ENCODE results near the gene MFSD6L.

MFSD6L gene

DNA sequence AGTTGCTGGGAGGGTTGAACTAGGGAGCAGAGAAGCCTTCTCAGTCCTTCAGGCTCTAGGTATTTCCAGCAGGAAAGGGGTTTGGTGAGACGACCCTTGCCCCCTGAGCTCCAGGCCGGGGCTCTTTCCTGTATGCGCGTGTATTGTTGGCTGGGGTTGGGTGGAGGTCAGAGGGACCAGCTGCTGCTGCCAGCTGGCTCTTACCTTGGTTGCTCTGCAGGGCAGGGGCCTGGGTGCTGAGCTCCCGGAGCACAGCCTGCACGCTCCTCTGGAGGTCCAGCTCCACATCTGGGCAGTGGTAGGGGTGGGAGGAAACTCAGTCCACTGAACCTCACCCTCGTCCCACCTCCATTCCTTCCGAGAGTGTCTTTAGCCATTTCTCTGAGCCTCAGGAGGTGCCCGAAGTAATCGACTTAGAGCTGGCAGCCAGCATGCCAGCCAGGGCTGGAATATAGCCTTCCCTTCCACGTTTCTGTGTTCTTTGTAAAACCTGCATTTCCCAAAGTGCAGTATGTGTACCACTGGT lies 40.3 kb upstream of the MFSD6L start:
- DNase-seq (ENCODE audit: low read depth): no peak
- TF ChIP-seq CTCF (IDR thresholded peaks at IDR 0.05; ENCODE audit: low read length, missing control alignments): no peak
- H3K4me3 ChIP-seq (replicated peaks; ENCODE audit: low read depth, low read length): no peak overlapping the region

GRCh38 chr17:8838551-8839095 lies 39.5 kb upstream of the MFSD6L start:
- DNase-seq (ENCODE audit: low read depth): no peak
- no peak for TF ChIP-seq CTCF (IDR thresholded peaks at IDR 0.05; ENCODE audit: low read length, missing control alignments)
- H3K4me3 ChIP-seq (replicated peaks; ENCODE audit: low read depth, low read length): no peak overlapping the region

DNA sequence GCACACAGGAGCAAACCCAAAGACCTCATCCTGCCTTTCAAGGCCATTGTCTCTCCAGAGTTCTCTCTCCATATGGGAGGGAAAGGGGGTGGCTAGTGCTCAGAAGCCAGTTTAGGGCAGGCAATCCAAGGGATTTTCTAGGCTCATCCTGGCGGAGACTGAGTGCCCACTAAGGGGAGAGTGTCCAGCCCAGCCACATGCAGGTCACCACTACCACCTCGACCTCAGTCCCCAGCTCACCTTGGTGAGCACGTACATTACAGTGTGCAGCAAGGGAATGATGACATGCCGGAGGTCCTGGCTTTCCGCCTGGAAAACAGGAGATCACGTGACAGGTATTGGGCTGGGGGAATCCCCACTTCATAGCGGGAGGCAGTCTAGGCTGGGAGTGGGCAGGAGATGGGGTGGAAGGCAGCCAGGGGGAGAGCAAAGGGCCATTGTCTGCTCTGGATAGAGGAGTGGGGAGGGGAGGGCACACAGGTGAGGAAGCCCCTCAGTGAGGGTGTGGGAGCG lies 38.5 kb upstream of the MFSD6L start:
- DNase-seq (ENCODE audit: low read depth): peak; percentile 11
- no peak for TF ChIP-seq CTCF (IDR thresholded peaks at IDR 0.05; ENCODE audit: low read length, missing control alignments)
- no peak overlapping the region for H3K4me3 ChIP-seq (replicated peaks; ENCODE audit: low read depth, low read length)

- no peak overlapping the region for H3K4me3 ChIP-seq (replicated peaks; ENCODE audit: low read depth, low read length)
- DNase-seq (ENCODE audit: low read depth): no peak
- TF ChIP-seq CTCF (IDR thresholded peaks at IDR 0.05; ENCODE audit: low read length, missing control alignments): no peak
Observed at GRCh38 chr17:8836821-8837562, 37.8 kb upstream of the MFSD6L start.

DNA sequence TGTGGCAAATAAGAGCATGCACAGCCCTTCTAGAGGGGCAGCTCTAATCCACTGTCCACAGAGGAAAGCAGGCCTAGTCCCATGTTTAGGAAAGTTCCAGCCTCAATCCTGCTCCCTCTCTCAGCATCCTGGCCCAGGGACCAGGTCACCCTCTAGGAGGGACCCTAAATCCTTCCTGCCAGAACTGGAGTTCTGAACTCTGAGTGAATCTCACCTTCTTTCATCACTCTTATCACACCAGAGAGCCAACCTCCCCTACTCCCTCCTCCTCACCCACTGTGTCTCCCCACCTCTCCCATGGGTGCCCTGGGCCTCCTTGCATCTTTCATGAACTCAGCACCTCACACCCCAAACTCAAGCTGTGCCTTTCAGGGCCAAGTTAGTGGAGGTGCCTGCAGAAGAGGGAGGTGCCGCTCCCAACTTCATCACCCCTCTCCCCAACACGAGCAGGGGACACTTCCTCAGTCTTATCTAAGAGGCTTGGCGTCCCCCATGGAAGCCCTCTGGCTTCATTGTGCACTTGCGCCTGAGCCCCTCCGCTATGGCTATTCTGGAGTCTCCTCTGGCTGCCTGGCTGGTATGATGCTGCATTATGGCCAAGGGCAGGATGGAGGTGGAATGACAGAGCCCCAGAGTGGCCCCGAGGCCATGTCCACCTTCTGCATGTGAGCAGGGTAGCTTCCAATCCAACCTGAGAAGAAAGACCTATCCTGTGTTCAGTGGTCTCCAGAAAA lies 36.6 kb upstream of the MFSD6L start:
- DNase-seq (ENCODE audit: low read depth): no peak
- no peak overlapping the region for H3K4me3 ChIP-seq (replicated peaks; ENCODE audit: low read depth, low read length)
- TF ChIP-seq CTCF (IDR thresholded peaks at IDR 0.05; ENCODE audit: low read length, missing control alignments): no peak

DNA sequence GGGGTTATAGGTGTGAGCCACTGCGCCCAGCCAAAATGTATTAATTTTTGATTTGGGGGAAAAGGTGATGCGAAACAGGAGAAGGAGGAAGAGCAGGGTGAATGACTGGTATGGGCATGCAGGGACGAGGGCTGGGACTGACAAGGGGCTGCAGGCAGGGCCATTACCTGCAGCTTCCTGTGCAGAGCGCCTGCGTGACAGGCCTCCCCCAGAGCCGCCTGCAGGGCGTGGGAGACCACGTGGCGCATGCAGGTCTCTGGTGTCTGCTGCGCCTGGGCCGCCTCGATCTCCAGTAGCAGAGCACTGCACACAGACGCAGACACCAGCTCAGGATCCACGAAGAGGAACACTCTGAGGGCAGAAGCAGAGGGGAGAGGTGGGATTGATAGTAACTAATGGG lies 35.9 kb upstream of the MFSD6L start:
- TF ChIP-seq CTCF (IDR thresholded peaks at IDR 0.05; ENCODE audit: low read length, missing control alignments): no peak
- no peak for DNase-seq (ENCODE audit: low read depth)
- no peak overlapping the region for H3K4me3 ChIP-seq (replicated peaks; ENCODE audit: low read depth, low read length)
